ENCODE data around the gene KRT28.

DNA sequence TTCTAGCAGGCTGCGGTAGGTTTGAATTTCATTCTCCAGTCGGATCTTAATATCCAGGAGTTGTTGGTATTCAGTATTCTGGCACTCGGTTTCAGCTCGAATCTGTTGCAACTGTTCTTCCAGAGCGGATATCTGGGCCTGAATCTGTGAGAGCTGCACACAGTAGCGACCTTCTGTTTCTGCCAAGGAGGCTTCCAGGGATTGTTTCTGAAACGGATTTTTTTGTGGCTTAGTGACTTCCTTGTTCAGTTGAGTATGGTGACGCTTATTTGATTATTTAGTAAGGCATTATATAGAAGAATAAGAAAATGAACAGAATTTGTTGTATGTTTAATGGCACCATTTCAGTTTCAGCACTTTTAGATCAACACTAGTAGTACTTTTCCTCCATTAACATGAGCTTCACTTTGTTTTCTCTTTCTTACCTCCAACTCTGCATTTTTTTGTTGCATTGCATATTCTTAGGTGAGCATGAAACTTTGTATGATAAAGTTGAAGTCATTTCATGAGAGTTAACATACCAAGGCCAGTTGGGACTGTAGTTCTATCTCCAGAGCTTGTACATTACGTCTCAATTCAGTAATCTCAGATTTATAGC, 19.9 kb upstream of the KRT28 start:
- TF ChIP-seq, protein P1, sequence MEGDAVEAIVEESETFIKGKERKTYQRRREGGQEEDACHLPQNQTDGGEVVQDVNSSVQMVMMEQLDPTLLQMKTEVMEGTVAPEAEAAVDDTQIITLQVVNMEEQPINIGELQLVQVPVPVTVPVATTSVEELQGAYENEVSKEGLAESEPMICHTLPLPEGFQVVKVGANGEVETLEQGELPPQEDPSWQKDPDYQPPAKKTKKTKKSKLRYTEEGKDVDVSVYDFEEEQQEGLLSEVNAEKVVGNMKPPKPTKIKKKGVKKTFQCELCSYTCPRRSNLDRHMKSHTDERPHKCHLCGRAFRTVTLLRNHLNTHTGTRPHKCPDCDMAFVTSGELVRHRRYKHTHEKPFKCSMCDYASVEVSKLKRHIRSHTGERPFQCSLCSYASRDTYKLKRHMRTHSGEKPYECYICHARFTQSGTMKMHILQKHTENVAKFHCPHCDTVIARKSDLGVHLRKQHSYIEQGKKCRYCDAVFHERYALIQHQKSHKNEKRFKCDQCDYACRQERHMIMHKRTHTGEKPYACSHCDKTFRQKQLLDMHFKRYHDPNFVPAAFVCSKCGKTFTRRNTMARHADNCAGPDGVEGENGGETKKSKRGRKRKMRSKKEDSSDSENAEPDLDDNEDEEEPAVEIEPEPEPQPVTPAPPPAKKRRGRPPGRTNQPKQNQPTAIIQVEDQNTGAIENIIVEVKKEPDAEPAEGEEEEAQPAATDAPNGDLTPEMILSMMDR (IDR thresholded peaks at IDR 0.05; ENCODE audit: insufficient read depth, low read length, poor library complexity, severe bottlenecking), result no peak
- TF ChIP-seq EZH2phosphoT487 (conservative IDR thresholded peaks at IDR 0.05; ENCODE audit: low read length), result no peak

Measured in SU-DHL-6 (cell line).